Lower leg skin (tissue), 3 donors: ENCODE measurements around the gene CDC42EP5.

Experiments used
- CTCF ChIP-seq, 3 donors: fragments of 450-650 bp; IDR thresholded peaks; one replicate each; pipeline ENCODE4 v1.5.1; 2016; ENCODE audit warnings: antibody characterized with exemption in 3 of 3, mild to moderate bottlenecking in 3 of 3, moderate library complexity in 2 of 3
- POLR2A ChIP-seq, 2 donors: fragments of 450-650 bp; IDR thresholded peaks; one replicate each; pipeline ENCODE4 v1.6.1; 2016 to 2017; ENCODE audit warnings: antibody characterized with exemption in 2 of 2, mild to moderate bottlenecking in 1 of 2, moderate library complexity in 1 of 2

DNA sequence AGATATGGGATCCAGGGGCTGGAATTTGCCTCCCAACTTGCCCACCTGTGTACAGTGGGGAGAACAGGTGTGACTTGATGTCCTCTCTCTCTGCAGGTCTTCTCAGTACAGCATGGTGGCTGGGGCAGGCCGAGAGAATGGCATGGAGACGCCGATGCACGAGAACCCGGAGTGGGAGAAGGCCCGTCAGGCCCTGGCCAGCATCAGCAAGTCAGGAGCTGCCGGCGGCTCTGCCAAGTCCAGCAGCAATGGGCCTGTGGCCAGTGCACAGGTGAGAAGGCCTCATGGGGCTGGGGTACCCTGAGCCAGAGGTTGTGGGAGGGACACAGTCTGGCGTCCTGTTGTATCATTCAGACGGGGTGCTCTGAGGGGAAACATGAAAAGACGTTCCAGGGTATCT is 21.1 kb downstream of the CDC42EP5 start:
- no peak for TF ChIP-seq CTCF (IDR thresholded peaks at IDR 0.05)
- TF ChIP-seq POLR2A (IDR thresholded peaks at IDR 0.05): no peak
